Activated CD4-positive, alpha-beta T cell treated with anti-CD3 and anti-CD28 coated beads for 36 hours (primary cell): Measurements from ENCODE around the gene SUMO2. TPM values are rescaled to one million over a fixed set of nuclear protein-coding genes. Genes with fewer than 3 reads are reported as not detected.
A peak's percentile ranks its signal among the peaks of the same experiment; 100 is the strongest.
"Not testable (repeated sequence)": the region's sequence is repeated elsewhere in the genome, so short reads cannot be mapped to it uniquely, and the experiment has no call there.

Experiments
- ATAC-seq: fragments of 200-7000 bp; cut with Tn5 transposase; one replicate; pipeline ENCODE4 v1.10.0; 2021; ENCODE audit warnings: mild to moderate bottlenecking, moderate library complexity
- CTCF ChIA-PET: fragments of 350-600 bp; sonication (Branson Sonifier 250); formaldehyde crosslinking; loops from one replicate; lab custom pipeline; 2021; ENCODE audit warnings: antibody characterized with exemption; lab: Charles Lee
- POLR2A ChIA-PET: fragments of 350-600 bp; sonication (Branson Sonifier 250); formaldehyde crosslinking; loops from one replicate; lab custom pipeline; 2021; ENCODE audit warnings: antibody characterized with exemption, inconsistent platforms; lab: Charles Lee
- DNase-seq: peaks from one replicate; pipeline ENCODE4 v3.0.0-alpha.2; 2020
- H3K27ac Mint-ChIP-seq: one replicate; pipeline ENCODE4 v1.8.0; 2021; ENCODE audit warnings: mixed read lengths
- H3K27me3 Mint-ChIP-seq: one replicate; pipeline ENCODE4 v1.8.0; 2021; ENCODE audit warnings: mixed read lengths
- H3K36me3 Mint-ChIP-seq: one replicate; pipeline ENCODE4 v1.8.0; 2021; ENCODE audit warnings: low read depth, mixed read lengths
- H3K4me1 Mint-ChIP-seq: one replicate; pipeline ENCODE4 v1.8.0; 2021; ENCODE audit warnings: mixed read lengths
- H3K4me3 Mint-ChIP-seq: one replicate; pipeline ENCODE4 v1.8.0; 2021; ENCODE audit warnings: mild to moderate bottlenecking, moderate library complexity, mixed read lengths
- H3K9me3 Mint-ChIP-seq: one replicate; pipeline ENCODE4 v1.8.0; 2021; ENCODE audit warnings: low read depth, mixed read lengths
- intact Hi-C, 2 experiments: fragments of 100-400 bp; cut with DNase I in 1 of 2; cut with micrococcal nuclease in 1 of 2; formaldehyde crosslinking; loops; one replicate each; pipeline versions ENCODE4 v1.14.2 to v1.15.1; 2022 to 2024; cut with DNase I, micrococcal nuclease
- total RNA-seq, 2 experiments: library from RNA; stranded (reverse); gene quantifications; one replicate each; pipeline ENCODE4 v1.2.3, GENCODE V29; 2021

Gene SUMO2
- total RNA-seq, 2 experiments from 2014 or later = 594 to 727 TPM

GRCh38 chr17:75133001-75133400, 49.8 kb downstream of the SUMO2 start:
- H3K36me3 Mint-ChIP-seq = peaks cover 27% of the 10 kb centered on the region
- no peaks in the 10 kb centered on the region for H3K27me3 Mint-ChIP-seq
- DNase-seq = no peak
- intact Hi-C loops = loop anchor here (5.0 kb wide), 2 partner anchors 66 to 171 kb away; no protein-coding TSS in a partner anchor
- POLR2A ChIA-PET = interaction anchor here (0.7 kb wide), 1 partner anchor 29 kb away, joined by 3 read pairs; no protein-coding TSS in a partner anchor
- H3K9me3 Mint-ChIP-seq = no peaks in the 10 kb centered on the region
- no peak for ATAC-seq
- CTCF ChIA-PET = interaction anchor here (0.6 to 7.0 kb wide), 8 partner anchors 17 to 173 kb away, joined by 3 to 72 read pairs (median 4); no protein-coding TSS in a partner anchor
- H3K4me3 Mint-ChIP-seq = no peak overlapping the region
- H3K27ac Mint-ChIP-seq = no peak overlapping the region
- peaks cover 11% of the 10 kb centered on the region for H3K4me1 Mint-ChIP-seq

GRCh38 chr17:75132018-75133000, 50.5 kb downstream of the SUMO2 start:
- not testable (repeated sequence) for H3K27me3 Mint-ChIP-seq

DNA sequence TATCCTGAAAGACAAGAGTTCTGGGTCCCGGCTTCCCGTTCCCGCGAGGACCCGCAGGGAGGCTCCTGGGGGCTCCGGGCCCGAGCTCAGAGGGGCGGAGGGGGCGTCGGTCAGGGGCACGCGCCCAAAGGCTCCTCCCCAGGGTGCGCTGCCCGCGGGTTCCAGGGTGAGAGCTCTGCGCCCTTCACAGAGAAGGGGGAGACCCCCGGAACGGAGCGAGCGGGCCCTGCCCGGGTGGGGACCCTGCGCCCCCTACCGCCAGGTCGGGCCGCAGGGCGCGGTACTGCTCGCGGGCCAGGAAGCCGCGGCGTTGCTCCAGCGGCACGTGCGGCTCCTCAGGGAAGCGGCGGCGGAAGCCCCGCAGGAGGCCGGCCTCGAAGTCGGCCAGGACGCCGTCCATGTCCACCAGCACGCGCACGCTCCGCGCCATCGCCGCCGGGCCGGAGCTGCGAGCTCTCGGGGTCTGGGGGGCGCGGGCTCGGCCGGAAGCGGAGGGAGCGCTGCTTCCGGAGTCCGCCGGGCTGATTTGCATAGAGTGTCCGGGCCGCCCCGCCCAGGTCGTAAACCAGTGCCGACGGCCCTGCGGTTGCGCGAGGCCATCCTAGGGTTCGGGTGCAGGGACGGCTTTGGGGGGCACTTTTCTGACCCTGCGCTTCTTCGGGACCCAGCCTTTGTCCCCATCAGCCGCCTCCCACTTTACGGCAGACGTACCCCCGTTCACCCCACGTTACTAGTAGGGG, 51.3 kb downstream of the SUMO2 start, which contains the start of gene NT5C:
Gene NT5C, minus strand, starts transcription at position 465 of the 740 bp plus-strand sequence. Its CDS starts 35 bp downstream, at position 430.
- Mint-ChIP-seq H3K27me3 (no peaks in the 10 kb centered on the region), H3K9me3 (no peaks in the 10 kb centered on the region), H3K4me3 (peak within 1 kb of the TSS; percentile 83), H3K36me3 (peaks cover 23% of the 10 kb centered on the region), H3K27ac (peak within 1 kb of the TSS; percentile 90), H3K4me1 (peaks cover 11% of the 10 kb centered on the region)
- ATAC-seq (peak; percentile 82), DNase-seq (peak; percentile 84)
- ChIA-PET POLR2A (interaction anchor here (0.5 to 1.8 kb wide), 5 partner anchors 13 to 207 kb away, joined by 3 to 9 read pairs (median 4); partner anchors contain the start of gene JPT1), CTCF (interaction anchor here (0.6 to 7.0 kb wide), 22 partner anchors 11 to 281 kb away, joined by 3 to 72 read pairs (median 4); partner anchors contain the start of genes ARMC7, GGA3 and MRPS7)
- intact Hi-C loops = loop anchor here (1.0 to 5.0 kb wide), 8 partner anchors 17 to 169 kb away; partner anchors contain the start of genes ARMC7 (in 1 of the 2), GGA3 (in 1 of the 2), JPT1 (in 1 of the 2) and MRPS7 (in 1 of the 2)

More at GRCh38 chr17:75132018-75133000, 50.5 kb downstream of the SUMO2 start:
- not testable (repeated sequence) for H3K9me3 Mint-ChIP-seq, DNase-seq, ATAC-seq
- peaks cover 11% of the 10 kb centered on the region for H3K4me1 Mint-ChIP-seq
- H3K27ac Mint-ChIP-seq = peak overlapping the region; percentile 89
- CTCF ChIA-PET = interaction anchor here (0.6 to 7.0 kb wide), 18 partner anchors 12 to 172 kb away, joined by 3 to 72 read pairs (median 4); partner anchors contain the start of gene ARMC7
- POLR2A ChIA-PET = interaction anchor here (1.1 to 1.8 kb wide), 3 partner anchors 12 to 171 kb away, joined by 3 to 8 read pairs (median 4); no protein-coding TSS in a partner anchor
- intact Hi-C loops = loop anchor here (5.0 kb wide), 2 partner anchors 65 to 170 kb away; no protein-coding TSS in a partner anchor
- peak overlapping the region; percentile 83 for H3K4me3 Mint-ChIP-seq
- H3K36me3 Mint-ChIP-seq = peaks cover 27% of the 10 kb centered on the region

GRCh38 chr17:75130632-75131277, 52.0 kb downstream of the SUMO2 start:
- intact Hi-C loops = loop anchor here (1.0 to 5.0 kb wide), 8 partner anchors 16 to 168 kb away; partner anchors contain the start of genes ARMC7 (in 1 of the 2), GGA3 (in 1 of the 2), JPT1 (in 1 of the 2) and MRPS7 (in 1 of the 2)
- ChIA-PET POLR2A (interaction anchor here (0.5 to 1.8 kb wide), 5 partner anchors 14 to 207 kb away, joined by 3 to 9 read pairs (median 4); partner anchors contain the start of gene JPT1), CTCF (interaction anchor here (0.6 to 7.0 kb wide), 18 partner anchors 10 to 282 kb away, joined by 3 to 72 read pairs (median 4); partner anchors contain the start of genes ARMC7, GGA3 and MRPS7)
- H3K9me3 Mint-ChIP-seq = no peaks in the 10 kb centered on the region
- peaks cover 19% of the 10 kb centered on the region for H3K36me3 Mint-ChIP-seq
- peak overlapping the region; percentile 83 for H3K4me3 Mint-ChIP-seq
- DNase-seq (peak; percentile 71), ATAC-seq (peak; percentile 54)
- peak overlapping the region; percentile 90 for H3K27ac Mint-ChIP-seq
- H3K27me3 Mint-ChIP-seq = no peaks in the 10 kb centered on the region
- peaks cover 17% of the 10 kb centered on the region for H3K4me1 Mint-ChIP-seq

DNA sequence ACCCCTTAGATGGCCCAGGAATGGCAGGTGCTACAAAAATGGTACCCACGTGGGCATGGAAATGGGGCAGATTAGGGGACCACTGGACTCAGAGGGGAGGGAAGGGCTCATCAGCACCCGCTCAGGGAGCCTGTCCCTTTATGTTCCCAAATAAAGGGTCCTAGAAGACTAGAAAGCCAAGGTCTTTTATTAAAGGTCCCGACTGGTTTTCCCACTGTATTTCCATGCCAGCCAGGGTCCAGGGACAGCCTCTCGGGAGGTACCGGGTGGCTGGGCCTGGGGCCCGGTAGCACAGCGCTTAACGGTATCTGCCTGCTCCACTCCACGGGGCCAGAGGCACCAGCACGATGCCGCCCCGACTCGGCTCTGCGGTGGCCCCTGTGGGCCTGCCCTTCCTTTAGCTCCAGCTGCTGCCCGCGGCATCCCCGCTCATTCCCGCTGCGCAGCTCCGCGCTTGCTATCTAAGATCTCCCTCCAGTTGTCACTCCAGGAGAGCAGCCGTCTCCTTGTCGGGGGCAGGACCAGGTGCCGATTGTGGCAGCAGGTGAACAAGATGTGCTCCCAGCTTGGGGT, 52.6 kb downstream of the SUMO2 start:
- intact Hi-C loops = loop anchor here (5.0 kb wide), 2 partner anchors 63 to 168 kb away; no protein-coding TSS in a partner anchor
- H3K4me1 Mint-ChIP-seq = peaks cover 22% of the 10 kb centered on the region
- POLR2A ChIA-PET = interaction anchor here (1.1 to 1.8 kb wide), 2 partner anchors 16 to 24 kb away, joined by 4 to 8 read pairs; partner anchors contain the start of gene JPT1
- no peak for DNase-seq
- CTCF ChIA-PET = interaction anchor here (0.7 to 7.0 kb wide), 13 partner anchors 10 to 168 kb away, joined by 3 to 72 read pairs (median 4); partner anchors contain the start of genes ARMC7, GGA3 and MRPS7
- ATAC-seq = no peak
- peaks cover 19% of the 10 kb centered on the region for H3K36me3 Mint-ChIP-seq
- no peaks in the 10 kb centered on the region for H3K9me3 Mint-ChIP-seq
- H3K27ac Mint-ChIP-seq = peak overlapping the region; percentile 90
- H3K27me3 Mint-ChIP-seq = no peaks in the 10 kb centered on the region
- H3K4me3 Mint-ChIP-seq = peak overlapping the region; percentile 83

- H3K27me3 Mint-ChIP-seq = no peaks in the 10 kb centered on the region
- intact Hi-C loops = no loop called here
- no peaks in the 10 kb centered on the region for H3K9me3 Mint-ChIP-seq
- peak overlapping the region; percentile 51 for H3K4me3 Mint-ChIP-seq
- ChIA-PET CTCF (interaction anchor here (0.7 to 7.0 kb wide), 8 partner anchors 11 to 168 kb away, joined by 3 to 72 read pairs (median 4); partner anchors contain the start of gene ARMC7), POLR2A (no interaction called here)
- DNase-seq (no peak), ATAC-seq (no peak)
- H3K4me1 Mint-ChIP-seq = peaks cover 27% of the 10 kb centered on the region
- H3K27ac Mint-ChIP-seq = no peak overlapping the region
- peaks cover 20% of the 10 kb centered on the region for H3K36me3 Mint-ChIP-seq
Measured at GRCh38 chr17:75129576-75129975, 53.2 kb downstream of the SUMO2 start.

GRCh38 chr17:75128694-75129505, 53.9 kb downstream of the SUMO2 start:
- Mint-ChIP-seq H3K9me3 (no peaks in the 10 kb centered on the region), H3K36me3 (peaks cover 25% of the 10 kb centered on the region), H3K27me3 (no peaks in the 10 kb centered on the region), H3K4me3 (no peak overlapping the region), H3K27ac (no peak overlapping the region), H3K4me1 (peaks cover 34% of the 10 kb centered on the region)
- intact Hi-C loops = no loop called here
- DNase-seq = no peak
- ATAC-seq = no peak
- ChIA-PET CTCF (interaction anchor here (1.4 to 7.0 kb wide), 3 partner anchors 13 to 167 kb away, joined by 5 to 72 read pairs (median 6); no protein-coding TSS in a partner anchor), POLR2A (no interaction called here)

DNA sequence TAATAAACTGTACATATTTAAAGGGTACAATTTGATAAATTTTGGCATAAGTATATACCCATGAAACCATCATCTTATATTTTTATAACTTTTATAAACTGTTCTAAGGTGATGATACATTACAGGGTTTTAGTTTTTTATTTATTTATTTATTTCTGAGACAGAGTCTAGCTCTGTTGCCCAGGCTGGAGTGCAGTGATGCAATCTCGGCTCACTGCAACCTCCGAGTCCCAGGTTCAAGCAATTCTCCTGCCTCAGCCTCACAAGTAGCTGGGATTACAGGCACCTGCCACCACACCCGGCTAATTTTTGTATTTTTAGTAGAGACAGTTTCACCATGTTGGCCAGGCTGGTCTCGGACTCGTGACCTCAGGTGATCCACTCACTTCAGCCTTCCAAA, 54.8 kb downstream of the SUMO2 start:
- H3K27me3 Mint-ChIP-seq, H3K9me3 Mint-ChIP-seq, POLR2A ChIA-PET, H3K4me3 Mint-ChIP-seq, H3K27ac Mint-ChIP-seq, DNase-seq, intact Hi-C loops, ATAC-seq: not testable (repeated sequence)
- CTCF ChIA-PET = interaction anchor here (0.8 to 7.0 kb wide), 4 partner anchors 12 to 1601 kb away, joined by 3 to 72 read pairs (median 30); no protein-coding TSS in a partner anchor
- H3K4me1 Mint-ChIP-seq = peaks cover 38% of the 10 kb centered on the region
- peaks cover 26% of the 10 kb centered on the region for H3K36me3 Mint-ChIP-seq

DNA sequence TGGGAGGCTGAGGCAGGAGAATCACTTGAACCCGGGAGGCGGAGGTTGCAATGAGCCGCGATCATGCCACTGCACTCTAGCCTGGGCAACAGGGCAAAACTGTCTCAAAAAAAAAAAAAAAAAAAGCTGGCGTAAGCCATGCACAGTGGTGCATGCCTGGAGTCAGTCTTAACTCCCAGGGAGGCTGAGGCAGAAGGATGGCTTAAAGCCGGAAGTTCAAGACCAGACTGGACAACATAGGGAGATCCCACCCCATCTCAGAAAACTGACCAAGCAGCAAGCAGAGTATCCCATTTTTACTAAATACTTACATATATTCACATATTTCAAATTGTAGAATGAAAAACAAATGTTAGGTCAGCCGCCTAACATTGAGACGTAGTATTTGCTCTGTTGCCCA, 55.8 kb downstream of the SUMO2 start:
- CTCF ChIA-PET = interaction anchor here (0.5 to 4.5 kb wide), 6 partner anchors 13 to 1602 kb away, joined by 3 to 55 read pairs (median 5); no protein-coding TSS in a partner anchor
- no peak for ATAC-seq
- H3K4me3 Mint-ChIP-seq = no peak overlapping the region
- POLR2A ChIA-PET = no interaction called here
- DNase-seq = no peak
- peaks cover 23% of the 10 kb centered on the region for H3K36me3 Mint-ChIP-seq
- no peaks in the 10 kb centered on the region for H3K9me3 Mint-ChIP-seq
- intact Hi-C loops = no loop called here
- H3K27ac Mint-ChIP-seq = no peak overlapping the region
- no peaks in the 10 kb centered on the region for H3K27me3 Mint-ChIP-seq
- H3K4me1 Mint-ChIP-seq = peaks cover 32% of the 10 kb centered on the region
